A549 (cell line): ENCODE measurements around the gene MOCS1.

Source experiments
- FOSB ChIP-seq: fragments of 250-450 bp; sonication (Bioruptor Pico); IDR thresholded peaks from 2 replicates; pipeline ENCODE4 v1.5.0; 2020; ENCODE audit warnings: mild to moderate bottlenecking, moderate library complexity
- POLR2A ChIP-seq: IDR thresholded peaks from 2 replicates; pipeline ENCODE4 v1.6.1; 2012; ENCODE audit warnings: mild to moderate bottlenecking, low read length
- RFX5 ChIP-seq: fragments of 450-650 bp; IDR thresholded peaks from 2 replicates; pipeline ENCODE4 v1.7.1; 2014; ENCODE audit warnings: antibody characterized with exemption, mild to moderate bottlenecking, moderate library complexity
- SMC3 ChIP-seq: fragments of >200 bp; sonication (Bioruptor Twin); formaldehyde crosslinking; IDR thresholded peaks from 3 replicates; pipeline ENCODE4 v1.6.1; 2018; ENCODE audit warnings: inconsistent platforms
- ZFP36 ChIP-seq: fragments of 450-650 bp; IDR thresholded peaks from 2 replicates; pipeline ENCODE4 v1.6.1; 2014; ENCODE audit warnings: borderline replicate concordance; ENCODE audit not compliant: partially characterized antibody
- TF ChIP-seq, protein P1 (sequence below): IDR thresholded peaks from 2 replicates; pipeline ENCODE4 v1.6.1; 2012
- TF ChIP-seq, protein P2 (sequence below): fragments of >200 bp; sonication (Bioruptor Twin); formaldehyde crosslinking; IDR thresholded peaks from 3 replicates; pipeline ENCODE4 v1.5.1; 2016

DNA sequence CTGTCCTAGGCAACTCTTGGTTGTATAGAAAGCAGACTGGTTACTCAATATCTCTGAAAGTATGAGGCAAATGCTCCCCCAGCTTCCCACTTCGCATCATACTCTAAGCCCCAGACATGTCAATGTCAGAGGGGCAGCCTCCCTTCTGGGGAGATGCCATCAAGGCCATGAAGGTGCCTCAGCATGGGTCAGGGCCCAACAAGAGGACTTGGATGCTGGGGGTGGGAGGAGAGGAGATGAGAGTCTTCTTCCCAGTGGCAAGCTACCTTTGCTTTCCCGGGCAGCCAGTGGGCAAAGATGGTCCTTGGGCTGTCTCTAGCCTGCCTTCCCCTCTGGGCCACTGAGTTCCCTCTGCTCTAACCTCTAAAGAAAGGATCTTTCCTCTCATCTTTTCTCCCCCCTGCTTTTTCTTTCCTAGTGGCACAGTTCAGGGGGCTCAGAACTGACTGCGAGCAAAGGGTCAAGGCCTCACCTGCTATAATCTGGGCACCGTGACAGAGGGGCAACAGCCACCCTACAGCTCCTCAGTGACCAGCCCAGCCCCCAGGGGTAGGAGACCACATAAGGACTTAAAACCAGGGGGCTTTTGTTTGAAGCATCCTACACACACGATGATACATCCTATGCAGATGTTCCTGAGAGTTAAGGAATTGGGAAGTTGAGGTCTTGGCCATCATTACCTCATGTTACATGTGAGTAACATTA, 26.2 kb downstream of the MOCS1 start:
- no peak for TF ChIP-seq FOSB (CRISPR knock-in tag)
- TF ChIP-seq RFX5, result no peak
- no peak for TF ChIP-seq SMC3
- no peak for TF ChIP-seq ZFP36
- TF ChIP-seq, protein P1, sequence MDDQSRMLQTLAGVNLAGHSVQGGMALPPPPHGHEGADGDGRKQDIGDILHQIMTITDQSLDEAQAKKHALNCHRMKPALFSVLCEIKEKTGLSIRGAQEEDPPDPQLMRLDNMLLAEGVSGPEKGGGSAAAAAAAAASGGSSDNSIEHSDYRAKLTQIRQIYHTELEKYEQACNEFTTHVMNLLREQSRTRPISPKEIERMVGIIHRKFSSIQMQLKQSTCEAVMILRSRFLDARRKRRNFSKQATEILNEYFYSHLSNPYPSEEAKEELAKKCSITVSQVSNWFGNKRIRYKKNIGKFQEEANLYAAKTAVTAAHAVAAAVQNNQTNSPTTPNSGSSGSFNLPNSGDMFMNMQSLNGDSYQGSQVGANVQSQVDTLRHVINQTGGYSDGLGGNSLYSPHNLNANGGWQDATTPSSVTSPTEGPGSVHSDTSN, result no peak
- TF ChIP-seq, protein P2, sequence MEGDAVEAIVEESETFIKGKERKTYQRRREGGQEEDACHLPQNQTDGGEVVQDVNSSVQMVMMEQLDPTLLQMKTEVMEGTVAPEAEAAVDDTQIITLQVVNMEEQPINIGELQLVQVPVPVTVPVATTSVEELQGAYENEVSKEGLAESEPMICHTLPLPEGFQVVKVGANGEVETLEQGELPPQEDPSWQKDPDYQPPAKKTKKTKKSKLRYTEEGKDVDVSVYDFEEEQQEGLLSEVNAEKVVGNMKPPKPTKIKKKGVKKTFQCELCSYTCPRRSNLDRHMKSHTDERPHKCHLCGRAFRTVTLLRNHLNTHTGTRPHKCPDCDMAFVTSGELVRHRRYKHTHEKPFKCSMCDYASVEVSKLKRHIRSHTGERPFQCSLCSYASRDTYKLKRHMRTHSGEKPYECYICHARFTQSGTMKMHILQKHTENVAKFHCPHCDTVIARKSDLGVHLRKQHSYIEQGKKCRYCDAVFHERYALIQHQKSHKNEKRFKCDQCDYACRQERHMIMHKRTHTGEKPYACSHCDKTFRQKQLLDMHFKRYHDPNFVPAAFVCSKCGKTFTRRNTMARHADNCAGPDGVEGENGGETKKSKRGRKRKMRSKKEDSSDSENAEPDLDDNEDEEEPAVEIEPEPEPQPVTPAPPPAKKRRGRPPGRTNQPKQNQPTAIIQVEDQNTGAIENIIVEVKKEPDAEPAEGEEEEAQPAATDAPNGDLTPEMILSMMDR, result no peak
- no peak for TF ChIP-seq POLR2A
